Activated effector memory CD4-positive, alpha-beta T cell treated with anti-CD3 and anti-CD28 coated beads, Interleukin-2, amount 50 U/mL, for 16 hours (primary cell): ENCODE data around the gene DLG4.
A peak's percentile ranks its signal among the peaks of the same experiment; 100 is the strongest.

Experiments used
- DNase-seq: peaks from one replicate; pipeline ENCODE4 v3.0.0-alpha.2; 2020

Gene DLG4

DNA sequence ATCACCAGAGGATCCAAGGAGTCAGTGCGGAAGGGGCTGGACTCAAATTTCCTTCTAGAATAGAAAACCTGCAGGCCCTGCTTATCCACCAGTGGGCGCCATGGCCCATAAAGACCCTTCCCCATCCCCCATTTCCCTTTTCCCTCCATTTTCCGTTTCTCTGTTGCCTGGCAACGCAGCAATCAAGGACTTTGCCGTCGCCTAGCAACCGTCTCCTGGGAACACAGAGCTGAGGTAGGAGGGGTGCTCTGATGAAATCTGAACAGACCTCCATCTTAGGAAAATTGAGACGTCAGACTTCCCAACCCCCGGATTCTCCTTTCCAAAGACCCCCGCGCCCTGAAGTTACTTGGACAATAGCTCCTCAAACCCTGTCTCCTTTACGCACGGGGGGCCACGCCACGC lies 5.7 kb downstream of the DLG4 start:
- DNase-seq = peak; percentile 88

GRCh38 chr17:7211491-7212273 lies 8.0 kb downstream of the DLG4 start:
- DNase-seq = no peak

DNA sequence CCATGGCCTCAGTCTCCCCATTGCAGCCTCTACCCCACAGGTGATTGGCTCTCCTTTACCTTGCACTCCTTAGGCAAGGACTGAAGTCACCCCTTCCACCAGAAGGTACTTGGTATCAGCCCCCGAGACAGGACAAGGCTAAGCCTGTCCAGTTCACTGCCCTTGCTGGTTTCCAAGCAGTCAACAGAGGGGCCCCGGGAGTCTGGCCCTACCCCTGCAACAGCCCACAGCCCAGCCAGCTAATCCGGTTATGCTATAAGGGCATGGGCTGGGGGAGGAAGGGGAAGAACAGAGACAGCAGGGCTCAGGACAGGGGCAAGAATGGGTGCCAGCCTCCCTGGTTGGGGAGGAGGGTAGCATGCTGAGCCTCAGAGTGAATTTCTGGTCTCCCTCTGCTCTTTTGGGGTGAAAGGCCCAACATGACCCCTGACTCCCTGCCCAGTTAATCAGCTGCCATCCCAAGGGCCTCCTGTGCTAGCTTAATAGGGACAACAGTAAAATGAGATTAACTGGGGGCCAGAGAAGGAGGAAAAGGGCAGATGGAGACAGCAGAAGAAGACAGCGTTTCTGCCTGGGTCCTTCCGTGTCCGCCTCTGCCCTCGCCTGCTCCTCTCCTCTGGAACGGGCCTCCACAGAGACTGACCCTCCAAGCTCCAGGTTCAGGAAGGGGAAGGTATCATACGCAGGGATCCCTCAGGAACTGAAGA lies 10.7 kb downstream of the DLG4 start:
- no peak for DNase-seq

DNA sequence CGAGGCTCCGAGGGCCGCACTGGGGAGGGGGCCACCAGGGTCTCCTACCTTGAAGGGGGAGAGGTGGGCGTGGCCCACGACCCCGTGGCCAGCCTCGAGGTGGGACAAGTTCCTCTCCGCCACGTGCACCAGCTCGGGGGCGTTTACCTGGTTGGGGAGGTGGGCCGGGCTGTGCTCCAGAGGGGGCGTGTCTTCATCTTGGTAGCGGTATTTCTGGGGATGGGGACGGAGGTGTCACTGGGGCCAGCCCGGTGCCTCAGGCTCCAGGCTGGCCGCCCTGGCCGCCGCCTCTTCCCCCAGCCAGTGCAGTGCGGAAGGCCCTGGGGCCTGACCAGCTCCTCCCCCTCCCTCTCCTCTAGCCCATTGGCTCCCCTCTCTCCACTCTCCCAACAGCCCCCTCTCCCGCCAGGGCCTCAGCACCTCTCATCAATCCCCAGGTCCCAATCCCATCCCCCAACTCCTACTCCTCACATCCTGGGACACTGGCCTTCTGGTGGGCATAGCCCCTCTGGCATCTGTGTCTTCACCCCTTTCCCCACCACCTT lies 11.5 kb downstream of the DLG4 start:
- DNase-seq = no peak

- no peak for DNase-seq
Measured at GRCh38 chr17:7207120-7208001, 12.3 kb downstream of the DLG4 start.

GRCh38 chr17:7205561-7205960 lies 14.1 kb downstream of the DLG4 start:
- no peak for DNase-seq

DNA sequence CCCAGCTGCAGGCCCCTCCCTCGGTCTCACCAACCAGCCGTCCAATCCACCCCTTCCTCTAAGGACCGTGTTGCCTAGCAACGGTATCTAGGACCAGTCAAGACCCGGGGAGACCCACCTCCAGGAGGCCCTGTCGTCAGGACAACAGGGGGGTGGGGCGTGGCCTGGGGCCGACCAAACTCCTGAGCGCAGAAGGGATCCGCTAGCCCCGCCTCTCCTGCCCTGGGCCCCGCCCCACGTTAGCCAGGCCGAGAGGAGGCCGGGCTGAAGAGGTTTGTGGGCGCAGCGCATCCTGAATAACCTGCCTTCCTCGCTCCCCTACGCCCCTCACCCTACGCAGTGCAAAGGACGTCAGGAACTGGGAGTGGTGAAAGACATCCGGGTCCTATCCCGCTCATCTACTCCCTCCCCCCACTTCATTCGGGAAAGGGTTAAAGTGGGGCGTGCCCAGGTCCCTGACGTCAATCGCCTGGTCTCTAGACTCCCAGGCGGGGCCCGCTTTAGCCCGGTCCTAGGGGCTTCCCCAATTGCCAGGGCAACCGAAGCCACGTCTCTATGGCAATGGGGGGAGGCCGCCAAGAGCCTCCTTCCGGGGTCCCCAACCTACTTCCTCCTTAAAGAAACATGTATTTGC lies 14.7 kb downstream of the DLG4 start:
- DNase-seq = peak; percentile 97

GRCh38 chr17:7204336-7204735 lies 15.3 kb downstream of the DLG4 start:
- no peak for DNase-seq

- DNase-seq = no peak
Measured at GRCh38 chr17:7203391-7203790, 16.2 kb downstream of the DLG4 start.

GRCh38 chr17:7196651-7197401 lies 22.8 kb downstream of the DLG4 start:
- DNase-seq = no peak

DNA sequence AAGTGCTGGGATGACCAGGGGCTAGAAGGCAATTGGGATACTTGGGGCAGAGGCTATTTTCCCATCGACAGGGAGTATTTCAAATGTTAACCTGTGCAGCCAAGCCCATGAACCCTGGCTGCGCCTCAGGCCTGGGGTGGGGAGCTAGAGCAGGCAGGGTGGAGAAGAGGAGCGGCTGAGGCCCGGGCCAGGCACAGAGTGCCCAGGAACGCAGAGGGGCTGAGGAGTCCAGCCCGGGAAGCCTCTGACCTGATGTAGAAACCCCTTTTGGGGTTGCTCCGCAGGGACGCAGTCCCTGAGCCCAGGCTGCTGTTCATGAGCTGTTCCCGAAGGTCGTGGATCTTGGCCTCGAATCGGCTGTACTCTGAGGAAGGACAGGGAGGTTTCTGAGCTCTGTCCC lies 23.7 kb downstream of the DLG4 start:
- no peak for DNase-seq

GRCh38 chr17:7192271-7192937 lies 27.2 kb downstream of the DLG4 start:
- no peak for DNase-seq

- DNase-seq = peak; percentile 66
Measured at GRCh38 chr17:7191571-7192270, 27.9 kb downstream of the DLG4 start.

DNA sequence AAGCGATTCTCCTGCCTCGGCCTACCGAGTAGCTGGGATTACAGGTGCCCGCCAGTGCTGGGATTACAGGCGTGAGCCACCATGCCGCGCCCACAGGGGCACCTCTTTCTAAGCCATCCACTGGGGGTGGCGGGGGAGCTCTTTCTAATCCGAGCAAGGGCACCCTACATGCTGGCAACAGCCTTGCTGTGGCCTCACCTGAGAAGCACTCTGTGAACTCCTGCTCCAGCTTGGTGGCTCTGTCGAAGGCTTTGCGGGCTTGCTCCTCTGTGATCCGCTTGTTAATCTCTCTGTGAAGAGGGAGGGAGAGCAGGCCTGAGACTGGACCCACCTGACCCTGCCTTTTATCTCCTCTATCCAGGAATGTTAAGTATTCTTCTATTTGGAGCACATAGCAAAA lies 28.6 kb downstream of the DLG4 start:
- DNase-seq = peak; percentile 53

DNA sequence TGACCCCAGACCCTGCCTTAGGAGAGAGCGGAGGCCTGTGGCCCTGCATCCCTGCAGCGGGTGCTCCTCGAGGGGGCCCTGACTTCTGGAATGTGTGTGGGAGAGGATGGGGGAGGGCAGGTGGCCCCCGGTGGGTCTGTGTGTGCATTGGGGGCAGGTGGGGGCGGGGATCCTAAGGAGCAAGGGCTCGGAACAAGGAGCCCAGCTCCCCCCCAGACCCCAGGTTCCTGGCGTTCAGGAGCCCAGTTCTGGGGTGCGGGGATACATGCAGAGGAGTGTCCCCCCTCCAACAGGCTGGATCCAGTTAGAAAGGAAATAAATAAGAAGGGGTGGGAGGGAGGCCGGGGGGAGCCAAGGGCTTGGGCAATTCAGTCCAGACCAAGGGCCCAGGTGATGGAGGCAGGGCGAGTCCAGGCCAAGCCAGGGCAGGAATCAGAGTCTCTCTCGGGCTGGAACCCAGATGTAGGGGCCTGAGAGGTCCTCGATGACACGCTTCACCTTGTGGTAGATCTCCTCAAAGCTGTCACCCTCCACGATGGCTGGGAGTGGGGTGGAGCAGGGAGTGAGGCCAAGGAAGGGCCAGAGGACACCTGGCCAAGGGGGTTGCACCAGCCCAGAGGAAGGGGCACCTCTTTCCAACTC lies 29.2 kb downstream of the DLG4 start:
- peak; percentile 41 for DNase-seq

DNA sequence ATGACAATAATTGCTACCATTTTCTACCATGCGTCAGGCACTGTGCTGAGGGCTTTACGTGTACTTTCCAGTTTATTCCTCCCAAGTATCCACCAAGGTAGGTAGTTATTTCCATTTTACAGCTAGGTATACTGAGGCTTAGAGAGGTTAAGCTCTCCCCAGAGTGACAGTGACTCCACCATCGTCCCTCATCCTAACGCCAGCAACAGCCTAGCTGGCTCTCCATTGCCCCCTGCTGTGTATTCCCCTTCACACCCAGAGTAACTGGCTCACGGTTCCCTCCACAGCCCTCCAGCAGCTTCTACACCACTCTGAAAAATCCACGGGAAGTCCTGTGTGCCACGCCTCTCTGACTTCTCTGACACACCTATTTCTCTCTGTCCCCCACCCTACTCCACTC lies 33.4 kb downstream of the DLG4 start:
- peak; percentile 60 for DNase-seq

- peak; percentile 54 for DNase-seq
Measured at GRCh38 chr17:7184647-7185046, 35.0 kb downstream of the DLG4 start.

DNA sequence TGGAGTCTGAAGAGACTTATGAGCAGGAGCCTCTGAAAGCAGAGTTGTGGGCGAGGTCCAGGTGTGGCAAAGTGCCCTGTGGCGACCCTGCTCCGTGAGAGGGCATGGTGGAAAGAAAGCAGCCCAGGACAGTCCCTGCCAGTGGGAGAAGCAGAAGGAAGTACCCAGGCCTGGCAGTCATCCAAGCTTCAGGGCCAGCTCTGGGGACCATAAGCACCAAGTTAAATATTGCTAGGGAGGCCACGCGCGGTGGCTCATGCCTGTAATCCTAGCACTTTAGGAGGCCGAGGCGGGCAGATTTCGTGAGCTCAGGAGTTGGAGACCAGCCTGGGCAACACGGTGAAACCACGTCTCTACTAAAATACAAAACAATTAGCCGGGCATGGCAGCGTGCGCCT lies 35.5 kb downstream of the DLG4 start:
- DNase-seq = peak; percentile 57

DNA sequence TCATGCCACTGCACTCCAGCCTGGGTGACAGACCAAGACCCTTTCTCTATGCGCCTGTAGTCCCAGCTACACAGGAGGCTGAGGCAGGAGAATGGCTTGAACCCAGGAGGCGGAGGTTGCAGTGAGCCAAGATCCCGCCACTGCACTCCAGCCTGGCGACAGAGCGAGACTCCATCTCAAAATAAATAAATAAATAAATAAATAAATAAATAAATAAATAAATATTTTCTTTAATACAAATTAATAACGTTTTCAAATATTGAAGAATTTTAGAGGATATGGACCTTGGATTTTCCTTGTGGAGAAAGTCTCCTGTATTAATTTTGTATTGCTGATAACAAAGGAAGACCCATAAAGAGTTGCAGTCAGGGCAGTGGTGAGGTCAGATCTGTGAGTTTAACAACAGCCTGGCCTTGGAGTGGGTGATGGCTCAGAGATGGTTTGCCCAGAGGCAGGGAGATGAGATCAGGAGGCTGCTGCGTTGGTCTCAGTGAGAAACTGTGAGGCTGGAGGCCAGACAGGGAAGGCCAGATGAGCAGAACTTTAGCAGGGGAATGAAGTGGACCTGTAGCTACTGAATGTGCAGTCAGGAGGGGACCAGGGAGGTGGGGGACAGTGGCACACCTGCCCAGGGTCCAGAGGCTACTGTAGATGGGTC lies 36.1 kb downstream of the DLG4 start:
- DNase-seq = peak; percentile 42

- peak; percentile 34 for DNase-seq
Measured at GRCh38 chr17:7182101-7182500, 37.5 kb downstream of the DLG4 start.
